ENCODE measurements around the gene AKR7A2. TPM values are rescaled to one million over a fixed set of nuclear protein-coding genes. Genes with fewer than 3 reads are reported as not detected.

Gene AKR7A2
- total and polyA plus RNA-seq, 8 donors = 18.7 to 108 (median 48.6) TPM; not detected in 1

DNA sequence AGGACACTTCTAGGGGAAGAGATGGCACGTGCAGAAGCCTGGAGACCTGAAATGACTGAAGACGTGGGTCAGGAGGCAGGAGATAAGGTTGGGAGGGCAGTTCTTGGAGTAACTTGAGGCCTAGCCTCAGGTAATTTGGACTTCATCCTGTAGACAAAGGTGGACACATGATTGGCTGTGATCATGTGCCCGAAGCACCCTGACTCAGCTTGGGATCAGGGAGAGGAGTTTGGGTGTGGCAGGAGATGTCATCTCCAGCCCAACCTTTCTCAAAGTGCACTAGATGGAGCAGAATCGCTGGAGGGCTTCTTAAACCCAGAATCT lies 1.7 kb upstream of the AKR7A2 start:
- peak overlapping the region in 1 of 4 donors; percentile 93 for H3K4me3 ChIP-seq
- H3K36me3 ChIP-seq = peaks cover 0 to 17% (median 11%) of the 10 kb centered on the region in 4 donors
- H3K27me3 ChIP-seq = no peaks in the 10 kb centered on the region
- TF ChIP-seq POLR2AphosphoS5 (IDR thresholded peaks at IDR 0.05) (no peak), EP300 (IDR thresholded peaks at IDR 0.05) (no peak), POLR2A (IDR thresholded peaks at IDR 0.05) (no peak), CTCF (IDR thresholded peaks at IDR 0.05) (no peak)
- no peaks in the 10 kb centered on the region for H3K9me3 ChIP-seq
- intact Hi-C loops (cut with DNase I; ENCODE audit: low total_unique reads) = no loop called here
- DNase-seq = no peak
- 83 to 87% (median 86%) methylated on average over 4 of the region's 4 CpGs for WGBS, 5 donors
- peak overlapping the region in 2 of 5 donors; percentile 91 for H3K27ac ChIP-seq
- H3K4me1 ChIP-seq = peaks cover 19 to 77% (median 59%) of the 10 kb centered on the region in 4 donors

DNA sequence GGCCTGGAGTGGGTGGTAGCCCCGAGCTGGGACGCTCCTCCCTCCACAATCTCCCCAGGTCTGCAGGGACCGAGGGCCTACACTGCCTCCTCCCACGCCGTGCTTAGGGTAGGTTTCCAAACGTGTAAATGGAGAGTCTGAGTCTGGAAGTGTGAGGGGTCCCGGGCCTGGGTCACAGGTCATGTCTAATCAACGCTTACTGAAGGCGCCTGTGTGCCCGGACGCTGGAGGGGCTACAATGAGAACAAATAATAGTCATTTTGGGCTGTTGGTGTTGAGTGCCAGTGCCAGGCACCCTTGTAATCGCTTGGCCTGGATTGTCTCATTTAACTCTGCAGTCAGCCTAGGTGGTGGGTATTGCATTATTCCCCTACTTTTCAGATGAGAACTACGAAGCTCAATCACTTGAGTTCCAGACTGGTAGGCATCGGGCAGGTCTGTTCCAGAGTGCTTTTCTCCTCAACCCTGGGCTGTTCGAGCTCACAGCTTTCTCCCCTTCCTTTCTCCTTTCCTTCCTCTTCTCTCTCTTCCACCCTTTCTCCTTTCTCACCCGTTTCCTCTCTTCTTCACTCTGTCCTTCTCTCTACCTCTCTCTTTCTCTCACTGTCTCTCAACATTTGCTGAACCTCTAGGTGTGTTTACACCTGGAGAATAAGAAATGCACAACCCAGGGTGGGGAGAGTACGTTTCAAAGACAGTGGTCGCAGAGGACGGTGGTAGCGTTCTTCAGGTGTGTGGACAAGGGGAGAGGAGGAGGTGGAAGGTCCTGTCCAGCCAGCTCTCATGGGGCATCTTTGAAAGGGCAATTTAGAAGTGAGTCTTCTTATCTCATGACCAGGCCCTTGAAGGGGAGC lies 1.1 kb upstream of the AKR7A2 start:
- Histone ChIP-seq H3K9me3 (no peaks in the 10 kb centered on the region), H3K27ac (peak overlapping the region; percentile 87 to 95 (median 91)), H3K4me3 (peak overlapping the region; percentile 67 to 93 (median 88)), H3K27me3 (no peaks in the 10 kb centered on the region), H3K36me3 (peaks cover 3 to 17% (median 10%) of the 10 kb centered on the region in 4 donors), H3K4me1 (peaks cover 19 to 77% (median 59%) of the 10 kb centered on the region in 4 donors)
- DNase-seq = no peak
- 31 to 44% (median 34%) methylated on average over 17 to 20 of the region's 20 CpGs for WGBS, 5 donors
- TF ChIP-seq POLR2AphosphoS5 (IDR thresholded peaks at IDR 0.05) (no peak), EP300 (IDR thresholded peaks at IDR 0.05) (no peak), POLR2A (IDR thresholded peaks at IDR 0.05) (no peak), CTCF (IDR thresholded peaks at IDR 0.05) (no peak)
- intact Hi-C loops (cut with DNase I; ENCODE audit: low total_unique reads) = no loop called here

- Histone ChIP-seq H3K27ac (peak overlapping the region; percentile 76 to 95 (median 91)), H3K4me1 (peaks cover 19 to 73% (median 56%) of the 10 kb centered on the region in 4 donors), H3K9me3 (no peaks in the 10 kb centered on the region), H3K4me3 (peak overlapping the region; percentile 67 to 93 (median 88)), H3K27me3 (no peaks in the 10 kb centered on the region), H3K36me3 (peaks cover 18 to 22% (median 20%) of the 10 kb centered on the region in 4 donors)
- 1 to 2% (median 1%) methylated on average over 5 to 29 of the region's 29 CpGs for WGBS, 5 donors
- no peak for DNase-seq
- no peak for TF ChIP-seq EP300 (IDR thresholded peaks at IDR 0.05)
- TF ChIP-seq POLR2A (IDR thresholded peaks at IDR 0.05) = no peak
- no peak for TF ChIP-seq POLR2AphosphoS5 (IDR thresholded peaks at IDR 0.05)
- TF ChIP-seq CTCF (IDR thresholded peaks at IDR 0.05) = no peak
- intact Hi-C loops (cut with DNase I; ENCODE audit: low total_unique reads) = no loop called here
These were observed 427 bp downstream of the AKR7A2 start for GRCh38 chr1:19311503-19311930.

DNA sequence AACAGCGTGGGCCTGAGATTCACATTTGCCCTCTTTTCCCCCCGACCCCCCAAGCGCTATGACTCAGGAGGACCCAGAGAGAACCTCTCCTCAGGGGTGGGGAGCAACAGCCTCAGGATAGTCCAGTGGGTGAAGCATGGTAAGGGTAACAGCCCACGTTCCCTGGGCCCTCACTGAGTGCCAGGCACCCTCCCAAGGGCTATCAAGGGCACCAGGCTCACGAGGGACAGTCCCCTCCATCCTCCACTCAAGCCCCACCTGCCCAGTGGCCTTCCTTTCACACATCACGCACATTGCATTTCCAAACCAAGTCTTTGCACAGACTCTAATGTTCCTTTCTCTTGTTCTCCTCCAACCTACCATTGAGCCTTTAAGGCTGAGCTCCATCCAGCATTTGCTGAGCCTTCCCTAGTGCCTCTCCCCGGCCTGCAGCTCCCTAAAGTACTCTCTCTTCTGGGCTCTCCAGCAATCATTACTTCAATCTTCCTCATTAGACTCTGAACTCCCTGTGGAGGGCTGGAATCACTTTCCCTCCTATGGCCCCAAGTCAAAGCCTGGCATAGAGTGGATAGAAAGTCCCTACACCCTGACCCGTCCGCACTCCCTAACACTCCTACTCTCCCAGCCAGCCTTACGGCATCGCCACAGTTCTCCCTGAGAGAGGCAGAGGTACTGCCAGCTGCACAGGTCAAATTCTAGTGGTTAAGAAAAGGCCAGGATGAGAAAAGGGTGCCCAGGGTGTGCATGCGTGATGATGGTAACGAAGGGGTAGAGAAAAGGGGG lies 1.0 kb downstream of the AKR7A2 start:
- H3K4me1 ChIP-seq = peaks cover 19 to 67% (median 51%) of the 10 kb centered on the region in 4 donors
- TF ChIP-seq POLR2AphosphoS5 (IDR thresholded peaks at IDR 0.05) = no peak
- no peak for TF ChIP-seq POLR2A (IDR thresholded peaks at IDR 0.05)
- TF ChIP-seq EP300 (IDR thresholded peaks at IDR 0.05) = no peak
- no peak for TF ChIP-seq CTCF (IDR thresholded peaks at IDR 0.05)
- H3K4me3 ChIP-seq = peak overlapping the region; percentile 67 to 93 (median 88)
- peak in 1 of 2 donors; percentile 51 for DNase-seq
- intact Hi-C loops (cut with DNase I; ENCODE audit: low total_unique reads) = no loop called here
- WGBS, 5 donors = 26 to 44% (median 38%) methylated on average over 9 to 13 of the region's 13 CpGs
- no peaks in the 10 kb centered on the region for H3K27me3 ChIP-seq
- peaks cover 23 to 28% (median 26%) of the 10 kb centered on the region in 4 donors for H3K36me3 ChIP-seq
- no peaks in the 10 kb centered on the region for H3K9me3 ChIP-seq
- peak overlapping the region in 3 of 5 donors; percentile 91 to 95 (median 91) for H3K27ac ChIP-seq
